Effector memory CD8-positive, alpha-beta T cell (primary cell): Measurements from ENCODE around the gene KMT2A.

Experiments used
- ATAC-seq: fragments of 150-1000 bp; cut with Tn5 transposase; replicated peaks from 2 replicates; pipeline ENCODE4 v1.10.0; 2021; ENCODE audit warnings: mild to moderate bottlenecking, moderate library complexity
- DNase-seq, 3 experiments: peaks; one replicate each; pipeline ENCODE4 v3.0.0; 2021
- H3K27ac Mint-ChIP-seq, 2 donors: one replicate each; pipeline ENCODE4 v1.8.0; 2022; ENCODE audit warnings: mild to moderate bottlenecking in 2 of 2, mixed read lengths in 2 of 2, moderate library complexity in 2 of 2
- H3K27me3 Mint-ChIP-seq, 2 donors: one replicate each; pipeline ENCODE4 v1.8.0; 2022; ENCODE audit warnings: mixed read lengths in 2 of 2
- H3K36me3 Mint-ChIP-seq: one replicate; pipeline ENCODE4 v1.8.0; 2022; ENCODE audit warnings: mild to moderate bottlenecking, moderate library complexity, mixed read lengths; ENCODE audit not compliant: insufficient read depth
- H3K4me1 Mint-ChIP-seq, 2 donors: one replicate each; pipeline ENCODE4 v1.8.0; 2022; ENCODE audit warnings: low read depth in 2 of 2, mixed read lengths in 2 of 2
- H3K4me3 Mint-ChIP-seq, 2 donors: one replicate each; pipeline ENCODE4 v1.8.0; 2022; ENCODE audit warnings: mild to moderate bottlenecking in 2 of 2, mixed read lengths in 2 of 2, moderate library complexity in 2 of 2
- H3K9me3 Mint-ChIP-seq, 2 donors: one replicate each; pipeline ENCODE4 v1.8.0; 2022; ENCODE audit warnings: mixed read lengths in 2 of 2

The KMT2A gene

GRCh38 chr11:118533769-118534729 lies 97.8 kb downstream of the KMT2A start:
- Mint-ChIP-seq H3K4me3 (no peak overlapping the region), H3K9me3 (no peaks in the 10 kb centered on the region), H3K36me3 (no peaks in the 10 kb centered on the region), H3K4me1 (peaks cover 14 to 19% of the 10 kb centered on the region in 2 donors), H3K27me3 (no peaks in the 10 kb centered on the region), H3K27ac (peak overlapping the region in 1 of 2 donors; percentile 79)
- no peak for ATAC-seq
- no peak for DNase-seq

GRCh38 chr11:118535261-118535660 lies 99.0 kb downstream of the KMT2A start:
- Mint-ChIP-seq H3K9me3 (no peaks in the 10 kb centered on the region), H3K36me3 (no peaks in the 10 kb centered on the region), H3K4me1 (peaks cover 8% of the 10 kb centered on the region in 2 donors), H3K27me3 (no peaks in the 10 kb centered on the region), H3K27ac (no peak overlapping the region), H3K4me3 (no peak overlapping the region)
- no peak for ATAC-seq
- no peak for DNase-seq

DNA sequence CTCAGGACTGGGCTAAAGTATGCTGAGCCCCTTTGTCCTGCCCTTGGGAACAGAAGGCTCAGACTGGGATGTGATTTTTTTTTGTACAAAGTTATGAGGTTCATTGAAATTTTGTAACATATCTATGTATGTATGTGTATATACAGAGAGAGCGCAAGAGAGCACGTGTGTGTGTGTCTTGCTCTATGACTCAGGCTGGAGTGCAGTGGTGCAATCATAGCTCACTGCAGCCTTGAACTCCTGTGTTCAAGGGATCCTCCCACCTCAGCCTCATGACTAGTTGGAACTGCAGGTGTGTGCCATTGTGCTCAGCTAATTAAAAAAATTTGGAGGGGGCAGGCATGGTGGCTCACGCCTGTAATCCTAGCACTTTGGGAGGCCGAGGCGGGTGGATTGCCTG lies 100.4 kb downstream of the KMT2A start:
- no peak for DNase-seq
- Mint-ChIP-seq H3K27ac (no peak overlapping the region), H3K27me3 (no peaks in the 10 kb centered on the region), H3K36me3 (no peaks in the 10 kb centered on the region), H3K4me3 (no peak overlapping the region), H3K9me3 (no peaks in the 10 kb centered on the region), H3K4me1 (peaks cover 2 to 3% of the 10 kb centered on the region in 2 donors)
- no peak for ATAC-seq

DNA sequence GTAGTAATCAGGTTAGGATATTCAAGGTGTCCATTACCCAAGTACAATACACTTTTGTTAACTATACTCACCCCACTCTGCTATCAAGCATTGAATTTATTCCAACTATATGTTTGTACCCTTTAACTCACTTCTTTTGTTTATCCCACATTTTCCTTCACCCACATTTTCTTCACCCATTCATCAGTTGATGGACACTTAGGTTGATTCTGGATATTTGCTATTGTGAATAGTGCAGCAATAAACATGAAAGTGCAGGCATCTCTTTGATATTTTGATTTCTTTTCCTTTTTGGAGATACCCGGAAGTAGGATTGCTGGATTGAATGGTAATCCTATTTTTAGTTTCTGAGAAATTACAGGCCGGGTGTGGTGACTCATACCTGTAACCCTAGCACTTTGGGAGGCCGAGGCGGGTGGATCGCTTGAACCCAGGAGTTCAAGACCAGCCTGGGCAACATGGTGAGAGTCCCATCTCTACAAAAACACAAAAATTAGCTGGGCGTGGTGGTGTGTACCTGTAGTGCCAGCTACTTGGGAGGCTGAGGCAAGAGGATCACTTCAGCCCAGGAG lies 101.2 kb downstream of the KMT2A start:
- ATAC-seq: no peak

DNA sequence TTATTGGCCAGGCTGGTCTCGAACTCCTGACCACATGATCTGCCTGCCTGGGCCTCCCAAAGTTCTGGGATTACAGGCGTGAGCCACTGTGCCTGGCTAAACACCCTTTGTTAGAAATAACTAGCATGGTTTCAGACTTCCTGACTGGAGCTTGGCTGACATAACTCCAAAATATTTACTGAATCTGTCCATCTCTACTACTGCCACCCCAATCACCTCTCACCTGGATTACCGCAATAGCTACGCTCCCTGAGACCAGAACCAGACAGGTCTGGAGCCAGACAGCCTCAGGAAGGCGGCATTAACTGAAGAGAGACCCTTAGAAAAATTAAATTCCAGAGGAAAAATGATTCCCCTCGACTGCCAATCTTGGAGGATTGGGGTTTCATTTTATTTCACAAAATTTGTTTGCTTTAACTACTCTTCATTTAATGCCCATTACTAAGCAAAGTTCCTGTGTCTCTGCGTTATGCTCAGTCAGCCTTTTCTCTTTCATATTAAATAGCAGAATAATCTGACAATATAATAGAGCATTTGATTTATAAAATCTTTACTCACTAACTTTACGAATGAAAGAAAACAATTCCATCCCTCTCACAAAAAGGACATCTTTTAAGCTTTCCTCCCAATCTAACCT lies 107.8 kb downstream of the KMT2A start:
- H3K4me1 Mint-ChIP-seq: no peaks in the 10 kb centered on the region
- no peaks in the 10 kb centered on the region for H3K36me3 Mint-ChIP-seq
- DNase-seq: no peak
- H3K9me3 Mint-ChIP-seq: no peaks in the 10 kb centered on the region
- no peaks in the 10 kb centered on the region for H3K27me3 Mint-ChIP-seq
- no peak for ATAC-seq
- H3K27ac Mint-ChIP-seq: peak overlapping the region; percentile 25 to 69
- no peak overlapping the region for H3K4me3 Mint-ChIP-seq

More for the DNA sequence above, 101.2 kb downstream of the KMT2A start:
- no peaks in the 10 kb centered on the region for H3K9me3 Mint-ChIP-seq
- H3K4me3 Mint-ChIP-seq: no peak overlapping the region
- no peak overlapping the region for H3K27ac Mint-ChIP-seq
- H3K36me3 Mint-ChIP-seq: no peaks in the 10 kb centered on the region
- no peaks in the 10 kb centered on the region for H3K27me3 Mint-ChIP-seq
- no peaks in the 10 kb centered on the region for H3K4me1 Mint-ChIP-seq
- DNase-seq: no peak

GRCh38 chr11:118544647-118545010 lies 108.3 kb downstream of the KMT2A start:
- Mint-ChIP-seq H3K36me3 (no peaks in the 10 kb centered on the region), H3K4me1 (no peaks in the 10 kb centered on the region), H3K27me3 (no peaks in the 10 kb centered on the region), H3K9me3 (no peaks in the 10 kb centered on the region), H3K27ac (peak overlapping the region in 1 of 2 donors; percentile 69), H3K4me3 (no peak overlapping the region)
- no peak for ATAC-seq
- no peak for DNase-seq

DNA sequence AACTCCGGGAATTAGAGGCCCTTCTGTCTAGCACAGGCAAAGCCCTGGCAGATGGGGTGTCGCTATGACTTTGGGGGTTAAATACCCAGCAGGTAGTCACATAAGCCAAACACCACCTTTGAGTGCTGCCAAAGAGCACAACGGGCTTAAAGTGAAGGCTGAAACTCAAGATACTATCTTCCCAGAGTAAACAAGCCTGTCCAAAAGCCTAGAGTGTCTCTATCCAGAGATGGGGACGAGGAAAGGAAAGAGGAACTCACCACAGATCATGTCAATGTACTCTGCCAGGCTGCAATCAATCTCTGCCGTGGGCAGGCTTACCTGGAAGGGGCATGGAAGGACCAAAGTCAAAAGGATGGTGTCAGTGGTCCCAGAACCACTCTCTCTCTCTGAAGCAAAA lies 109.2 kb downstream of the KMT2A start:
- no peak overlapping the region for H3K4me3 Mint-ChIP-seq
- DNase-seq (no peak), ATAC-seq (no peak)
- H3K36me3 Mint-ChIP-seq: peaks cover 3% of the 10 kb centered on the region
- no peaks in the 10 kb centered on the region for H3K27me3 Mint-ChIP-seq
- H3K27ac Mint-ChIP-seq: peak overlapping the region in 1 of 2 donors; percentile 69
- H3K4me1 Mint-ChIP-seq: no peaks in the 10 kb centered on the region
- H3K9me3 Mint-ChIP-seq: no peaks in the 10 kb centered on the region

DNA sequence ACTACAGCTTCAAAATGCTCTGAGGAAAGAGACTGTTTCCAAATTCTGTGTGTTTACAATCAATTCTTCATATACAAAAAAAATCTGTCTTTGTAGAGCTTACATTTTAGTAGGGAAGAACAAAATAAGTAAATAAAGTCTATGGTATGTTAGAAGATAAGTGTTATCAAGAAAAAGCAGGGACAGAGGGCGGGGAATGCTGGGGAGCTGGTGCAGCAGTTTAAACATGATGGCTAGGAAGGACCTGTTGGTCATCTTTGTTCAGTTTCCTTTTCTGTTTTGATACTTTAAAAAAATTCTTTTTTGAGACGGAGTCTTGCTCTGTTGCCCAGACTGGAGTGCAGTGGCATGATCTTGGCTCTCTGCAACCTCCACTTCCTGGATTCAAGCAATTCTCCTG lies 110.8 kb downstream of the KMT2A start:
- no peaks in the 10 kb centered on the region for H3K27me3 Mint-ChIP-seq
- DNase-seq: no peak
- H3K4me1 Mint-ChIP-seq: no peaks in the 10 kb centered on the region
- no peaks in the 10 kb centered on the region for H3K9me3 Mint-ChIP-seq
- H3K27ac Mint-ChIP-seq: no peak overlapping the region
- H3K36me3 Mint-ChIP-seq: peaks cover 14% of the 10 kb centered on the region
- ATAC-seq: no peak
- H3K4me3 Mint-ChIP-seq: no peak overlapping the region

DNA sequence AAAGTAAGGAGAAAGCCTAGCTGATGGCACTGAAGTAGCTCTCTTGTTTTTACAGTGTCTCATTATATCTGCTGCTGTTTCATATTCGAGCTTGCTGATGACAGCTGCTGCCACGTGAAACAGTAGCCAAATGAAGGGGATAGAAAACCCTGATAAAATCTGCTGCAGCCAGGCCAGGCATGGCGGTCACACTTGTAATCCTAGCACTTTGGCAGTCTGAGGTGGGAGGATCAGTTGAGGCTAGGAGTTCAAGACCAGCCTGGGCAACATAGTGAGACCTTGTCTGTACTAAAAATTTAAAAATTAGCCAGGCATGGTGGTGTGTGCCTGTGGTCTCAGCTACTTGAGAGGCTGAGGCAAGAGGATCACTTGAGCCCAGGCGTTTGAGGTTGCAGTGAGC lies 116.0 kb downstream of the KMT2A start:
- ATAC-seq (no peak), DNase-seq (no peak)
- no peaks in the 10 kb centered on the region for H3K27me3 Mint-ChIP-seq
- no peak overlapping the region for H3K27ac Mint-ChIP-seq
- H3K4me1 Mint-ChIP-seq: no peaks in the 10 kb centered on the region
- peaks cover 32% of the 10 kb centered on the region for H3K36me3 Mint-ChIP-seq
- no peak overlapping the region for H3K4me3 Mint-ChIP-seq
- no peaks in the 10 kb centered on the region for H3K9me3 Mint-ChIP-seq

DNA sequence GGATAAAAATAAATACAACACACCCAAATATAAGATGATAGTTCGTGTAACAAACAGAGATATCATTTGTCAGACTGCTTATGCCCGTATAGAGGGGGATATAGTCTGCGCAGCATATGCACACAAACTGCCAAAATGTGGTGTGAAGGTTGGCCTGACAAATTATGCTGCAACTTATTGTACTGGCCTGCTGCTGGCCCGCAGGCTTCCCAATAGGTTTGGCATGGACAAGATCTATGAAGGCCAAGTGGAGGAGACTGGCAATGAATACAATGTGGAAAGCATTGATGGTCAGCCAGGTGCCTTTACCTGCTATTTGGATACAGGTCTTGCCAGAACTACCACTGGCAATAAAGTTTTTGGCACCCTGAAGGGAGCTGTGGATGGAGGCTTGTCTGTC lies 124.5 kb downstream of the KMT2A start:
- no peak overlapping the region for H3K27ac Mint-ChIP-seq
- peaks cover 11 to 12% of the 10 kb centered on the region in 2 donors for H3K4me1 Mint-ChIP-seq
- no peaks in the 10 kb centered on the region for H3K9me3 Mint-ChIP-seq

GRCh38 chr11:118565051-118565450 lies 128.8 kb downstream of the KMT2A start:
- Mint-ChIP-seq H3K4me3 (peak overlapping the region; percentile 88), H3K27ac (peak overlapping the region; percentile 95 to 96), H3K27me3 (no peaks in the 10 kb centered on the region), H3K9me3 (no peaks in the 10 kb centered on the region), H3K36me3 (peaks cover 2% of the 10 kb centered on the region), H3K4me1 (peaks cover 12 to 14% of the 10 kb centered on the region in 2 donors)
- no peak for DNase-seq
- no peak for ATAC-seq

More for the DNA sequence above, 124.5 kb downstream of the KMT2A start:
- Mint-ChIP-seq H3K27me3 (no peaks in the 10 kb centered on the region), H3K4me3 (no peak overlapping the region), H3K36me3 (peaks cover 11% of the 10 kb centered on the region)
- no peak for DNase-seq
- no peak for ATAC-seq

GRCh38 chr11:118569670-118570069 lies 133.4 kb downstream of the KMT2A start:
- DNase-seq (no peak), ATAC-seq (no peak)
- Mint-ChIP-seq H3K9me3 (no peaks in the 10 kb centered on the region), H3K4me3 (no peak overlapping the region), H3K4me1 (peaks cover 25 to 36% of the 10 kb centered on the region in 2 donors), H3K27ac (no peak overlapping the region), H3K36me3 (peaks cover 19% of the 10 kb centered on the region), H3K27me3 (no peaks in the 10 kb centered on the region)

GRCh38 chr11:118570787-118571186 lies 134.5 kb downstream of the KMT2A start:
- Mint-ChIP-seq H3K4me3 (no peak overlapping the region), H3K9me3 (no peaks in the 10 kb centered on the region), H3K27ac (peak overlapping the region in 1 of 2 donors; percentile 97), H3K36me3 (peaks cover 27% of the 10 kb centered on the region), H3K27me3 (no peaks in the 10 kb centered on the region), H3K4me1 (peaks cover 27 to 38% of the 10 kb centered on the region in 2 donors)
- ATAC-seq (no peak), DNase-seq (no peak)
